ENCODE data around the gene CNTLN.

GRCh38 chr9:17138503-17138902, 3.7 kb downstream of the CNTLN start:
- TF ChIP-seq POLR2A (IDR thresholded peaks at IDR 0.05), result no peak
- TF ChIP-seq CTCF (IDR thresholded peaks at IDR 0.05), result no peak

Measured in transverse colon (tissue), 3 donors.